ENCODE measurements around the gene ICAM4.
"Not testable (repeated sequence)": the region's sequence is repeated elsewhere in the genome, so short reads cannot be mapped to it uniquely, and the experiment has no call there.

ICAM4 gene

GRCh38 chr19:10318807-10319682 is 32.3 kb downstream of the ICAM4 start:
- no peak for DNase-seq (ENCODE audit: low spot score)

- no peak for DNase-seq (ENCODE audit: low spot score)
These were observed 34.1 kb downstream of the ICAM4 start for GRCh38 chr19:10320602-10321416.

GRCh38 chr19:10321417-10321797 is 34.7 kb downstream of the ICAM4 start:
- DNase-seq (ENCODE audit: low spot score), result no peak

GRCh38 chr19:10321874-10322835 is 35.4 kb downstream of the ICAM4 start:
- no peak for DNase-seq (ENCODE audit: low spot score)

GRCh38 chr19:10325732-10326131 is 39.0 kb downstream of the ICAM4 start:
- DNase-seq (ENCODE audit: low spot score), result no peak

GRCh38 chr19:10327793-10328192 is 41.0 kb downstream of the ICAM4 start:
- no peak for DNase-seq (ENCODE audit: low spot score)

GRCh38 chr19:10328558-10329429 is 42.0 kb downstream of the ICAM4 start:
- DNase-seq (ENCODE audit: low spot score), result no peak

- no peak for DNase-seq (ENCODE audit: low spot score)
These were observed 42.8 kb downstream of the ICAM4 start for GRCh38 chr19:10329555-10329954.

- DNase-seq (ENCODE audit: low spot score), result no peak
These were observed 45.6 kb downstream of the ICAM4 start for GRCh38 chr19:10332158-10332964.

GRCh38 chr19:10332965-10333757 is 46.4 kb downstream of the ICAM4 start, which contains the start of gene RAVER1:
TSS of gene RAVER1 (minus strand) at chr19:10333529. CDS start at chr19:10333507, 22 bp downstream.
- peak; percentile 100 for DNase-seq (ENCODE audit: low spot score)

- no peak for DNase-seq (ENCODE audit: low spot score)
These were observed 47.2 kb downstream of the ICAM4 start for GRCh38 chr19:10333758-10334587.

GRCh38 chr19:10334588-10335351 is 48.0 kb downstream of the ICAM4 start:
- peak; percentile 34 for DNase-seq (ENCODE audit: low spot score)

- no peak for DNase-seq (ENCODE audit: low spot score)
These were observed 48.7 kb downstream of the ICAM4 start for GRCh38 chr19:10335352-10335985.

- DNase-seq (ENCODE audit: low spot score), result not testable (repeated sequence)
These were observed 50.0 kb downstream of the ICAM4 start for GRCh38 chr19:10336725-10337124.
